GM18526 (cell line): ENCODE results near the gene PRKN.

Source experiments
- POLR2A ChIP-seq: IDR thresholded peaks from 3 replicates; pipeline ENCODE4 v1.6.1; 2011; ENCODE audit not compliant: insufficient read length; ENCODE audit errors: extremely low read depth

The PRKN gene

DNA sequence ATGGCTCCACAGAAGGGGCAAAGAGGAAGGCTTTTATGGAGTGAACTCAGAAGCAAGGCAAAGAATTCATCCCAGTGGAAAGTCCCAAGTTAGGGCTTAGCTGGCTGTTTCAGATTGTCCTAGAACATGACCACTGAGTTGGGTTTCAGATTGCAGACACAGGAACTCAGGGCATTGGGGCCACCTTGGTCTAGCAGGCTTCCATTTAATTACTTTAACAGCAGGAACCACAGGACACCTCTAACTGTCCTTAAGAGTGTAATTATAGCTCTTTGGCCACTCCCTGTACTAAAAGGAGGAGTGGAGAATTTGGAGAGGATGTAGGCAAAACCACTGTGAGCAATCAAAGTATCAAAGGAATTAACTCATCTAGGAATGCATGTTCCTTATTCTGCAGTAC lies 1303.1 kb downstream of the PRKN start:
- TF ChIP-seq POLR2A, result no peak

DNA sequence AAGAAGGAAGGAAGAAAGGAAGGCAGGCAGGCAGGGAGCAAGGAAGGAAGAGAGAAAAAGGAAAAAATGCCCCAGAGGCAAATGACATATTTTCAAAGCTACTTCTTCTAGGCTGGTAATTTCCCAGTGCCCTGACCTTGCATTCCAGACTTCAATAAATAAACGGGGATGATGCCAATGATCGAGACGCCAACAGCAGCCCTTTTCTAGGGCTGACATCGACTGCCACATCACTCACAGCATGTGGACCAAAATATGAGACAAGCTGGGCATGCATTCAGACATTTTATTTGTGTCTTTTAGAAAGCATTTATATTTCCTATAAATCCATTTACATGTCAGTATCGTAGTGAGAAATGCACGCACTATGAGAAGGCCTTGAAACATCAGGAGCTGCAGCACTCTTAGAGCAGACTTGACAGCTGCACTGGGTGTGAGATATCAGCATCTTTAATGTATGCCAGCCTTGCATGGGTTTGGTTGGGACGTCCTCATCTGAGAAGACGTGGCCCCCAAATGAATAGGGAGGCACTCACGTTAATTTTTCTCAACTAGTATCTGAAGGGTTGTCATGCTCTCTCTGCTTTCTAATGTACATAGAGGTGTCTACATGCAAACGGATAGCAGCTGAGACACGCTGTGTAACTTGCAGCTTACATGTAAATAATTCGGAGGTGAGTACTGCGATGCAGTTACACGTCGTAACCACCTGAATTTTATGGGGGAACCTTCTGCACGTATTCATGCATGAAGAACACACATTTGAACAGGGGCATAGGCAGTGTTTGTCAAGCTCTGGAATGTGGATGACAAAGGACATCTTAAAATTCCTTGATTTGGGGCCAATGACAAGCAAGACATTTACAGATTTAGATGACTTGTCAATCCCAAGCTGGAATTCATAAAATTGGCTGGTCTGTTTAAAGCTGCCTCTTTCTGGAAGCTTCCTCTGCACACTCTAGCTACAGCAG lies 1304.6 kb downstream of the PRKN start:
- TF ChIP-seq POLR2A, result no peak

DNA sequence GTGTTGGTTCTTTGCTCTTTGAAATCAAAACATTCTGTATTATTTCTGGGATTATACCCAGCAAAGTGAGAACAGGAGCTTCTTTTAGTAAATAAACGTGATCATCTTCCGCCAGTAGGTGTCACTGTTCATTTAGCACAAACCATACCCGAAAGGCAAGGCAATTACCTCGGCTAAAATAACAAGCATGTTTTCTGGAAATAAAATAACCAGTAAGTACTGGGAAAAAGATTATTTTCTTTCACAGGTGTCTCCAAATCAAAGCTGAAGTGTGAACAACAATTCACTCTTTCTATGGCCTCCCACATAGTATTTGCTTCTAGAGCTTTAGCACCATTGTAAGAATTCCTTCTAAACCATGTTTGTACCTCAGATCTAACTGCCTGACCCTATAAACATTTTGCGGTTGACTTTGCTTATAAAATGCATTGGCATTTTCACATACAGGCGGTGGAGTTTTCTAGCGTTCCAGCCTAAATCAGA lies 1309.1 kb downstream of the PRKN start:
- TF ChIP-seq POLR2A, result no peak

DNA sequence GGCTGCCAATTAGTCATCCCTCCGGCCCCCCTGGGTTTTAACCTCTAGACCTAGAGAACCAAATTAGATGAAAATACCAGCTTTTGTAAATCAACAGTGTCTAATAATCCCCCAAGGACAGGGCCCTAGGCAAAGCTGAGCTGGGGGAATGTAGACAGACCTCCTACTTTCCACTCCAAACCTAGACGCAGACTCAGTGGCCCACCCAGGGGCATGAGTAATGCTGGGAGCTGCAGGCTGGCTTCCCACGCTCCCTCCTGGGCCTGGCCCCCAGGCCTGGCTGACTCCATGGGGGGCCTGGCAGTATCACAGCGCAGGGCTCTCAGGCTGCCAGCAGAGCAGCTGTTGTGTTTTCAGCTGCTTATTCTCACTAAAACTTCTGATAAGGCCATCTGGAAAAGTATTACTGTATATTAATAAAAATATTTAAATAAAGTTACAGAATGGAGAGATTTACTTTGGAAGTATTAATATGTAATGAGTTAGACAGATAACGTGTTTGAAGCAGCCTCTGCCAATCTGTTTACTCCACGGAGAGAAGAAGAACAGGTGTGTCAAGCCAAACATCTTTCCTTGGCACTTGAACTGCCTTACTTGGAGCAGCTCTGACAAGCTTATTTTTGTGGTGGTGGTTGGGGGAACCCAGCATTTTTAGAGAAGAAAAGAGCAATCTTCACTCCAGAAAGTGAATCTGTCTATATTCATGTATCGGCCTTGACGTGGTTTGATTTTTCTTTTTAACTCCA lies 1309.7 kb downstream of the PRKN start:
- TF ChIP-seq POLR2A, result no peak

DNA sequence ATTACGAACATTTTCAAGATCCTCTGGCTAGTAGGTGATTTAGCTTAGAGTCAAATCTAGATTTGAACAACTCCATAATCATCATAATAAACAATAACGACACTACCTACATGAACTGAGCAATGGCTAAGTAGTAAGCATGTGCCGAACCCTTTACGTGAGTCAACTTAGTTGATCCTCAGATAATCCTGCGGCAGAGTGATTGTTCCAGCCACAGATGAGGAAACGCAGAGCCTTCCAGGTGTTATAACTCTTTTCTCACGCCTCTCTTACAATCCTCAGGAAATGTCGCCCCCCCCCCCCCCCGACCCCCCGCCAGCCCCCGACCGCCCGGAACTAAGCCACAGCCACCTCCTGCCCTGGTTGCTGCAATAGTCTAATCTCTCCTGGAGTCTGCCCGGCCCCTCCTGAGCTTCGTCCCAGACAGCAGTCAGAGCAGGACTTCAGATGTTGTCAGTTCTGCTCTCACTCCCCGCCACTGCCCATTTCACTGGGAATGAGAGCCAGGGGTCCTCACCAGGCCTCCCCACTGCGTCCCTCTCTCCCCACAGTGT lies 1312.2 kb downstream of the PRKN start:
- TF ChIP-seq POLR2A, result no peak

DNA sequence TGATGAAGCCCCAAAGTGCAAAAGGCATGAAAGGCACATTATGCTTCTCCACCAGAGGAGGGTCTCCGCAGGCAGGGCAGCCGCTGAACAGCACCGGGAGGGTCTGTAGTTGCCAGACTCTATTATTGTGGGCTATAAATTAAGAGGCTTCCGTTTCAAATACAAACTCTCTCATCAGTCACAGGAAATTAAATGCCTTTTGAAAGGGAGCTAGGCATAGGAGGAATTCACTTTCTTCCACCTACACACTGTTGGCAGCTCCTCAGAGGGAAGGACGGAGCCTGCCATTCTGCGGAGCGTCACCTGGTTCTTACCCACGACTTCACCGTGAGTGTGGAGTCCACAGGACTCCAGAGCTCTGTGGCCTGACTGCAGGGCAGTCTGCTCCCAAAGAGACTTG lies 1312.9 kb downstream of the PRKN start:
- no peak for TF ChIP-seq POLR2A

DNA sequence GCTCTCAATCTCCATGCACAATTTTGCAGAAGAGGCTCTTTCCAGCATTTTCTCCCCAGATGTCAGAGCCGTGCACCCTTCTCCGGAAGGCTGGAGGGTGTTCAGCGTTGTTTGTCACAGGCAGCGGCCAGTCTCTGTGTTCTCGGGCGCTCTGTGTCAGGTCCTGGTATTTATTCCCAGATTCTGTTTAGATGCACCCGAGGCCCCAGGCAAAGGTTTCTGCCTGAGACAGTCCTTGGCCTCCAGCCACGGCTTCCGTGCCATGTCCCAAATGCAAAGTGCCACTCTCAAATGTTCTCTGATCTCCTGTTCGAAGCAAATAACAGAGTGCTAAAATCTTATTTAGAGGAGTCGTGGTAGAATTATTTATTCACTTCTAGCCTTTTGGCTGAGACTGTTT lies 1313.4 kb downstream of the PRKN start:
- TF ChIP-seq POLR2A, result no peak

DNA sequence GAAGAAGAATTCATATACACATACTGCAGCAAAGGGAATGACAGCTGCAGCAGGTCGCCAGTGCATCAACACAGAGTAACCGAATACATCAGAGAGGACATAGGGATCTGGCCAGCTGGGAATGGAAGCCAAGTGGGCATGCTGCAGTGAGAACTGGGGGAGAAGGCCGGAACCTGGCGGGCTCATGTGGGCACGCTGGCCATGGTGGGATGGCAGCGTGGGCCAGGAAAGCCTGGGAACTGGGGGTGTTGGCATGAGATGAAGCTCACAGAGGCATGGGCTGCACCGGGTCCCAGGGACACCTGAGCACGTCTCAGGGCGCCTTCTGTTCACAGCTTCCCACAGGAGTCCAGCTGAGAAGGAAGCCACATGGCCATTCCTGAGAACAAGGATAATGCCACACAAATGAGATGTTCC lies 1314.2 kb downstream of the PRKN start:
- TF ChIP-seq POLR2A, result no peak

DNA sequence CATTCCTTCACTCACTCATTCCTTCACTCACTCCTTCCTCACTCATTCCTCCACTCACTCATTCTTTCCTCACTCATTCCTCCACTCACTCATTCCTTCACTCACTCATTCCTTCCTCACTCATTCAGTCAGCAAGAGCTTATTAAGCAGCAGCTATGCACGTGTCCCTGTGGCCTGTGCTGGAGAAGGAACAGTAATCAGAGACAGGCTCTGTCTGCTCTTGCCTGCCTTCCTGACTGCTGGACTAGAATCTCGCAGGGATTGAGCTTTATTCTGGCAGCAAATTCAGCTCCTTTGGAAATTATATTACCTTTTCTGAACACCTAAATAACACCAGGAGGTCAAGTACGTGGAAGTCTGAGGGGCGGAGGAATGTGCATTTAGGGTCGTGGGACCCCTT lies 1314.8 kb downstream of the PRKN start:
- no peak for TF ChIP-seq POLR2A

DNA sequence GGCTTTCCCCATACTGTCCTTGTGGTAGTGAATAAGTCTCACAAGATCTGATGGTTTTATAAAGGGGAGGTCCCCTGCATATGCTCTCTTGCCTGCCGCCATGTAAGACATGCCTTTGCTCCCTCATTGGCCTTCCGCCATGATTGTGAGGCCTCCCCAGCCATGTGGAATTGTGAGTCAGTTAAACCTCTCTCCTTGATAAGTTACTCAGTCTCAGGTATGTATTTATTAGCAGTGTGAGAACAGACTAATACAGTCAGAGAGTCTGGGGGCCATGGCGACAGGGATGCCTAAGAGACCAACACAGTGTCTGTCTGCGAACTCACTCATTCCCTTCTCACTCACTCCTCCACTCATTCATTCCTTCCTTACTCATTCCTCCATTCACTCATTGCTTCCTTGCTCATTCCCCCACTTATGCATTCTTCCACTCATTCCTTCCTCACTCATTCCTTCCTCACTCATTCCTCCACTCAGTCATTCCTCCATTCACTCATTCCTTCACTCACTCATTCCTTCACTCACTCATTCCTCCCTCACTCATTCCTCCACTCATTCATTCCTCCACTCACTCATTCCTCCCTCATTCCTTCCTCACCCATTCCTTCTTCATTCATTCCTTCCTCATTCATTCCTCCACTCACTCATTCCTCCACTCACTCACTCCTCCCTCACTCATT lies 1316.2 kb downstream of the PRKN start:
- no peak for TF ChIP-seq POLR2A

DNA sequence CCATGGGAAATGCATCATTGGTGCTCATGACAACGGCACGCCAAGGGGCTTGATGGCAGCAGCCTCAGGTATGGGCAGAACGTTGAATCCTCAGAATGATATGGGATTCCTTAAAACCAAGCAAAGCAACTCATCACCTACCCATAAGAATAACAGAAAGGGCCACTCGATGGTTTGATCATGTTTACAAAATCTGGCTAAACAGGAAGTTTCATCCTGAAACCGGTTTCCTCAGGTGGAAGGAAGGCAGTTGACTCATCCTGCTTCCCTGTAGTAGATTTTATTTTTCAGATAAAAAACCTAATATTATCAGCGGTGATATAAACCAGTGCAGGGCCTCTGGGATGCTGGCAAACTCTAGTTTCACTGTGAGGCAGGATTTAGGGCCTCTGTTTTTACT lies 1316.8 kb downstream of the PRKN start:
- TF ChIP-seq POLR2A, result no peak

DNA sequence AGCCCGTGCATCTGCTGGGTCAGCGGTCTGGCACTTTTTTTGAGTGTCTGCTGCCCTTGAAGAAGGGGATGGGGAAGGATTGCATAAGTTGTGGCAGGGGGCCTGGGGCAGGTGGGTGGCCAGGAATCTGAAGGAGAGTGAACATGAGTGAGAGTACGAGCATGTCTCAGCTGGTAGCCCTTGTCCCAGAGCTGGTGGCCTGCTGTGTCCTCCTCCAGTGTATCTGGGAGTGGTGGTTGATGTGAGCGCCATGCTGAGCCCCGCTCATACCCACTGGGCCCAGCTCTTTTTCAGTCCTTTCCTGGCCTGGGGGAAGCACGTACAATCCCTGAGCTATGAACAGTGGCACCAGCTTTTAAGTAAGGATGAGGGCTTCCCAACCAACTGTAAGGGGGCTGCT lies 1317.5 kb downstream of the PRKN start:
- no peak for TF ChIP-seq POLR2A

DNA sequence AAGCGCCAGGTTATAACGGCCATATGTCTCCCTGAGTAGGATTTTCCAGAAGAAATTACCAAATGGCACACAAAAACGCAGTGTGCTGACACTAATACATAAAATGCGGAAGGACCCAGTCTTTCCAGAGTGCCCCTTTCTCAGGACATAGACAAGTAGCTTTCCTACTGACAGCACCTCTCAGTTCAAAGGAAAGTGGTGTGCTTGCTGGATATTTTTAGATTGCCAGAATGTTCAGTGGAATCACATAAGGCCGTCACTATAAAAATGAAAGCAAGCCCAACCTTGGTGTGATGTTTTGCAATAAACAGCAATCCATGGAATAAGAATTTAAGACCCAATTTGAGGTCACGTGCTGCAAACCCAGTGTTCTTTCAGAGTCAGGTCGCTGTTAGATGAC lies 1318.2 kb downstream of the PRKN start:
- TF ChIP-seq POLR2A, result no peak

DNA sequence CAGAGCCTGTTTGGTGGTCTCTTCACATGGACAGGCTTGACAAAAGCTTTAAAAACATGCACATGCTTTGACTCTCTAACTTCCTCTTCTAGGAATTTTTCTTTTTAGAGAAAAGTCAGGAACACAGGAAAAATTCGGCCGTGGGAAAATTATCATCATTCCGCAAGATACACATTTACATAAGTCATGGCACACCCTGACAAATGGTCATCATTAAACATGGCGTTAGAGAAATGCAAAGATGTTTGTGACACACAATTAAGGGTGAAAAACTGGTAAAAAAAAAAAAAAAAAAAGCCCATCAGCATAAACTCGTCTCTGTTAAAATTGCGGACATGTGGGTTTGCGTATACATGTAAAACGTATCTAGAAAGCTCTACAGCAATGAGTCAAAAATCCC lies 1319.5 kb downstream of the PRKN start:
- no peak for TF ChIP-seq POLR2A

DNA sequence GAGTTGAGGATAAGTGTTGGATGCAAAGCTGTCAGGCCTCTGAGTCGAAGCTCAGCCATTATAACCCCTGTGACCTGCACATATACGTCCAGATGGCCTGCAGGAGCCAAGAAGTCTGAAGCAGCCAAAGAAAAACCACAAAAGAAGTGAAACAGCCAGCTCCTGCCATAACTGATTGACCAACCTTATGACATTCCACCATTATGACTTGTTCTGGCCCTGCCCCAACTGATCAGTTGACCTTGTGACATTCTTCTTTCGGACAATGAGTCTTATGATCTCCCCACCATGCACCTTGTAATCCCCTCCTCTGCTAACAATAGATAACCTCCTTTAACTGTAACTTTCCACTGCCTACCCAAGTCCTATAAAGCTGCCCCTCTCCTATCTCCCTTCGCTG lies 1320.0 kb downstream of the PRKN start:
- TF ChIP-seq POLR2A, result no peak
